Nephron progenitor cell (in vitro differentiated cells): ENCODE data around the gene WDR46.

Experiments used
- DNase-seq: peaks from one replicate; pipeline ENCODE4 v3.0.0; 2021
- H3K27ac Mint-ChIP-seq: 2 replicates; pipeline ENCODE4 v1.8.0; 2021; ENCODE audit warnings: mild to moderate bottlenecking, moderate library complexity, mixed read lengths
- H3K27me3 Mint-ChIP-seq: 2 replicates; pipeline ENCODE4 v1.8.0; 2021; ENCODE audit warnings: mild to moderate bottlenecking, low read depth, mixed read lengths; ENCODE audit not compliant: poor library complexity
- H3K36me3 Mint-ChIP-seq: 2 replicates; pipeline ENCODE4 v1.8.0; 2021; ENCODE audit warnings: low read depth, mixed read lengths
- H3K4me1 Mint-ChIP-seq: 2 replicates; pipeline ENCODE4 v1.8.0; 2021; ENCODE audit warnings: mixed read lengths
- H3K4me3 Mint-ChIP-seq: 2 replicates; pipeline ENCODE4 v1.8.0; 2021; ENCODE audit warnings: mild to moderate bottlenecking, moderate library complexity, mixed read lengths
- H3K9me3 Mint-ChIP-seq: 2 replicates; pipeline ENCODE4 v1.8.0; 2021; ENCODE audit warnings: mild to moderate bottlenecking, moderate library complexity, mixed read lengths
- CTCF ChIP-seq: fragments of 200-600 bp; sonication (generic); IDR thresholded peaks from 2 replicates; pipeline ENCODE4 v1.5.0; 2021; ENCODE audit warnings: antibody characterized with exemption

The WDR46 gene

GRCh38 chr6:33254591-33254990 lies 34.4 kb downstream of the WDR46 start:
- H3K4me1 Mint-ChIP-seq = peaks cover 23% of the 10 kb centered on the region
- no peak for TF ChIP-seq CTCF
- H3K9me3 Mint-ChIP-seq = peaks cover 6% of the 10 kb centered on the region
- peaks cover 63% of the 10 kb centered on the region for H3K36me3 Mint-ChIP-seq
- no peak overlapping the region for H3K27ac Mint-ChIP-seq
- H3K4me3 Mint-ChIP-seq = no peak overlapping the region
- peaks cover 2% of the 10 kb centered on the region for H3K27me3 Mint-ChIP-seq
- DNase-seq = no peak

GRCh38 chr6:33252759-33253158 lies 36.3 kb downstream of the WDR46 start:
- H3K27me3 Mint-ChIP-seq = peaks cover 2% of the 10 kb centered on the region
- H3K9me3 Mint-ChIP-seq = peaks cover 6% of the 10 kb centered on the region
- H3K27ac Mint-ChIP-seq = no peak overlapping the region
- DNase-seq = no peak
- H3K36me3 Mint-ChIP-seq = peaks cover 51% of the 10 kb centered on the region
- no peak overlapping the region for H3K4me3 Mint-ChIP-seq
- peaks cover 36% of the 10 kb centered on the region for H3K4me1 Mint-ChIP-seq
- TF ChIP-seq CTCF = no peak

GRCh38 chr6:33251395-33252012 lies 37.5 kb downstream of the WDR46 start:
- peaks cover 38% of the 10 kb centered on the region for H3K36me3 Mint-ChIP-seq
- TF ChIP-seq CTCF = no peak
- H3K4me1 Mint-ChIP-seq = peaks cover 36% of the 10 kb centered on the region
- H3K27me3 Mint-ChIP-seq = peaks cover 6% of the 10 kb centered on the region
- no peak overlapping the region for H3K27ac Mint-ChIP-seq
- H3K4me3 Mint-ChIP-seq = no peak overlapping the region
- H3K9me3 Mint-ChIP-seq = peaks cover 6% of the 10 kb centered on the region
- no peak for DNase-seq

- TF ChIP-seq CTCF = no peak
- H3K27me3 Mint-ChIP-seq = peaks cover 14% of the 10 kb centered on the region
- peak overlapping the region; percentile 84 for H3K4me3 Mint-ChIP-seq
- no peak for DNase-seq
- peaks cover under 1% of the 10 kb centered on the region for H3K9me3 Mint-ChIP-seq
- H3K27ac Mint-ChIP-seq = no peak overlapping the region
- H3K4me1 Mint-ChIP-seq = peaks cover 36% of the 10 kb centered on the region
- H3K36me3 Mint-ChIP-seq = peaks cover 32% of the 10 kb centered on the region
Observed at GRCh38 chr6:33250731-33251130, 38.3 kb downstream of the WDR46 start.

GRCh38 chr6:33249732-33250630 lies 39.1 kb downstream of the WDR46 start:
- peaks cover 28% of the 10 kb centered on the region for H3K36me3 Mint-ChIP-seq
- TF ChIP-seq CTCF = no peak
- peaks cover 21% of the 10 kb centered on the region for H3K27me3 Mint-ChIP-seq
- peak overlapping the region; percentile 84 for H3K4me3 Mint-ChIP-seq
- H3K9me3 Mint-ChIP-seq = no peaks in the 10 kb centered on the region
- H3K27ac Mint-ChIP-seq = peak overlapping the region; percentile 93
- H3K4me1 Mint-ChIP-seq = peaks cover 36% of the 10 kb centered on the region
- DNase-seq = peak; percentile 36
